CD4-positive, alpha-beta T cell treated with Interleukin-17A for 1 hour (primary cell): ENCODE results near the gene GALNTL6.
"Not testable (repeated sequence)": the region's sequence is repeated elsewhere in the genome, so short reads cannot be mapped to it uniquely, and the experiment has no call there.

Experiments
- DNase-seq: peaks from one replicate; pipeline ENCODE4 v3.0.0-alpha.2; 2020

GALNTL6 gene

GRCh38 chr4:172998527-172999469 lies 1185.6 kb downstream of the GALNTL6 start:
- DNase-seq: no peak

DNA sequence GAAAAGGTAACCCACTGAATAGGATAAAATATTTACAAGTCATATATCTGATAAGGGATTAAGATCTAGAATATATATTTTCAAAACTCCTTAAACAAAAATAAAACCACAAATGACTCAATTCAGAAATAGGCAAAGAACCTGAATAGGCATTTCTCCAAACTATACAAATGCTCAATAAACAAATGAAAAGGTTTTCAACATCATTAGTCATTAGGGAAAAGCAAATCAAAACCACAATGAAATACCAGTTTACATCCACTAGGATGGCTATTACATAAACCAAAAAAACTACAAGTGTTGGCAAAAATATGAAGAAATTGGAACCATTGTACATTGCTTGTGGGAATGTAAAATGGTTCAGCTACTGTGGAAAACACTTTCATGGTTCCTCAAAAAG lies 1188.4 kb downstream of the GALNTL6 start:
- DNase-seq: no peak

DNA sequence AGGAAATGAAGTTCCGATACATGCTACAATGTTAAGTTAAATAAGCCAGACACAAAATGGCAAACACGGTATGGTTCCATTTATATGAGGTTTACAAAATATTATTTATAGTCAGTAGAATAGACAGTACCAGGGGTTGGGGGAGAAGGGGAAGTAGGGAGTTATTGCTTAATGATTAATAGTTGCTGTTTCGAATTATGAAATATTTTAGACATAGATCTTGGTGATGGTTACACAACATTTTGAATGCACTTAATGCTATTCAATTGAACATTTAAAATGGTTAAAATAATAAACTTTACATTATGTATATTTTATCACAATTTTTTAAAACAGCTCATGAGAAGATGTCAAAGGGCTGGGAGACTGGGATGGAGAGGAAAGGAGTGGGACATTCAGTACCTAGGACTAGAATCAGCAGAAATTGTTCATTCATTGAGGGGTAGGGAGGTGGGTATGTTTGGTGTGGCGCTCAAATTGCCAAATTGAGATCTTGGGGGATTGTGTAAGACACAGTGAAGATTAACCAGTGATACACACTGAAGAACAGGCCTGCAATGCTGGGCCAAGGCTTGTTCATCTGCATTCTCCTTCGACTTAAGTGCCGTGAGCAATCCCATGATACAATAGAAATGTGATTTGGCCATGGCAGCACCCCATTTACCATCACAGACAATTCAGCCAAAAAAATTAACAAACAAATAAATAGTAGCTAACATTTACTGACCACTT lies 1189.8 kb downstream of the GALNTL6 start:
- DNase-seq: no peak

GRCh38 chr4:173005912-173006633 lies 1192.9 kb downstream of the GALNTL6 start:
- DNase-seq: no peak

DNA sequence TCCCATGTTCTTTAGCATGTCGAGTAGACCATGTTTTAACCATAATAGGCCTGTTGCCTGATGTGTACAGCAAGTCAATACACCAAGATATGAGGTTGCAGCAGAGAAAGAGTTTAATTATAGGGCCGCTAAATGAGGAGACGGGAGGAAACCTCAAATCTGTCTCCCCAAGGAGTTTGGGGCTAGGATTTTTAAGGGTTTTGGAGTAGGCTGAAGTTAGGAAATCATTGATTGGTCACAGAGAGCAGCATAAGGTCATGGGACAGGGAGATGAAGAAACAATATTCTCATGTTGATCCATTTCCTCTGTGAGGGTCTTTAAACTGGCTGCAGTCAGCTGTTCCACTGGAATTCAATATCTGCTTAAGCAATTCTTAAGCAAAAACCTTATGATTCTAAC lies 1195.2 kb downstream of the GALNTL6 start:
- DNase-seq: no peak

- no peak for DNase-seq
Observed at GRCh38 chr4:173009129-173009823, 1196.1 kb downstream of the GALNTL6 start.

DNA sequence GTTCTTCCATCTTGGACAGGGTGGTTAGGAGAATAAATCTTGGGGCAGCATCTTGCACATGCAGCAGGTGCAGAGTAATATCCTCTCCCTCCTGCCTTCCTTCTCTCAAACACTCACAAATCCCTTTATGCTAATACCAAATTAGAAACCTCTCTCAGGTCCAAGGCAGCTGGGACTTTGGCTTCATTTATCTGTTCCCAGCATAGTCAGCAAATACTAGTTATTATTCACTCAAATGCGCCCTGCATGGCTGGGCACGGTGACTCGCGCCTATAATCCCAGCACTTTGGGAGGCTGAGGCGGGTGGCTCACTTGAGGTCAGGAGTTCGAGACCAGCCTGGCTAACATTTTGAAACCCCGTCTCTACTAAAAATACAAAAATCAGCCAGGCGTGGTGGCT lies 1199.4 kb downstream of the GALNTL6 start:
- no peak for DNase-seq

DNA sequence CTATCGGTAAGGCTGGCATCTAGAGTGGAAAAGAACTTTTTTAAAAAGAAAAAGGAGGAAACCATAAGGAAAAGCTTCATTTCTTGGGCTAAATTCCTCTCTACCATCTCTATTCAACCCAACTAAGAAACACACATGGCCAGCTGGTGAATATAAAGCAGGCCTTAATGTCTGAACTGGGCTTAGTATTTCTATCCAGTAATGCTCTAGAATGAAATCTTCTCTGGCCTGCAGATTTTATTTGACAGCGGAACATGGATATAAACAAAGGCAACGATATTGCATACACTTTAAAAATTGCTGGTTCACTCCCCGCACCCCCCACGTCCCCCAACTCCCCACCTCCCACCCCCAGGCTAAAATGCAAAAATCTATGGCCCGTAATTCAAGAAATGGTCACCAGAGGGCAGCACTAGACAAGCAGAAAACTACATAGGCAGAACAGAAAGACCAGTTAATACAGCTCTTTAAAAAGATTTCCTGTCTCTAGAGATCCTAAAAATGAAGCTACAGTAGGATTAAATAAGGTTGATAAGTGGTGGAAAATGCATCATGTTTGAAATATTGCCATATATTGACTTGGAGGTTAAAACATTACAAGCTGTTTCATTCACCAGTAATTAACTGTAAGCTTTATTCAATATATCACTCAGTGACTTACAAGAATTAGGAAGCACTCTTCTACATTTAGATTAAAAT lies 1200.2 kb downstream of the GALNTL6 start:
- DNase-seq: peak; percentile 66

DNA sequence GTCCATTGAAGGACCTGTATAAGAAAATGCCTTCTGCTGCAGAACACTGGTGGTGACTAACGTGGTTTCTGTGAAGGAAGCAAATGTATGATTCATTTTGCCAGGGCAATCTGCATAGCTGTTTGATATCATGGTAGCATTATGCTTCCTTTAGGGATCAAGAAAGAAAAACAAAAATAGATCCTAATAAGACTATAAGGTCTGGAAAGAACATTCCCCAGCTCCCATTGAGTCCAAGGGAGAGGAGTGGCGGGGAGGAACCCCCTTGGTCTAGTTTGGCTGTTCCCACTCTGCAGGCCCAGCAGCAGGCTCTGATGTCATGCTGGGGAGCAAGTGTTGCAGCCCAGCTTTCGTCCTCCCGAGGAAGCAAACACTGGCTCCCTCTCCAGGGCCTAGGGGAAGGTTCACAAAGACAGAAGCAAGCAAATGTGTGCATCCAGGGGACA lies 1200.9 kb downstream of the GALNTL6 start:
- no peak for DNase-seq

GRCh38 chr4:173014836-173015235 lies 1201.6 kb downstream of the GALNTL6 start:
- DNase-seq: no peak

GRCh38 chr4:173017802-173018201 lies 1204.6 kb downstream of the GALNTL6 start:
- DNase-seq: no peak

DNA sequence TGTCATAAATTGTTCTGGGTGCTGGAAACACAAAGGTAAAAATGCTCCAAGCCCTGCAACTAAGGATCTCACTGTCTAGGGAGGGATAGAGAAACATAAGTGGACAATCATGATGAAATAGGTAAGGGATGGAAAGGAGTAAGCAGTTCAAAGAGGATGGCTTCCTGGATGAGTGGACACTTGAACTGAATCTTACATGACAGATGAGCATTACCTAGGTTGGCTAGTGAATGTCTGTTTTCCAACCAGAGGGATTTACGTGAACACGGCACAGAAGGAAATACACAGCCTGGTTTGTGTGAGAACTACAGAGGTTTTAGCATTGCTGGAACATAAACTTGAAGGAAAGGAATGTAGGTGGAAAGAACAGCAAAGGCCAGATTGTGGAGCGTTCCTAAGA lies 1205.2 kb downstream of the GALNTL6 start:
- no peak for DNase-seq

DNA sequence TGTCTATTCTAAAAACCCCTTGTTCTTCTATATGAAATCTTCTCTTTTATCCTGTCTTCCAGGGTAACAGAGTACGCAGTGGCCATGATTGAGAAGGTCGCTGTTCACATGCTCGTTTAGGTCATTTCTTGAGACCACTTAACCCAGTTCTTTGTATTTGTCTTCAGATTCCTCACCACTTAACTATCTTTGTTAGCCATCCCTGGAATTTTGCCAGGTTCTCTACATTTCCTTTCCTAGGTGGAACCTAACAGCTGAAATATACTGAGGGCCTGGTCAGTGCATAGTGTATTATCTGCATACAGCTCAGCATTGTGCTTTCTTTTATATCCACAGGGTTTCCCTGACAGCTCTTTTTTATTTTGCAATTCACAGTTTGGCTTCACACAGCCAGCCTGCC lies 1206.5 kb downstream of the GALNTL6 start:
- no peak for DNase-seq

DNA sequence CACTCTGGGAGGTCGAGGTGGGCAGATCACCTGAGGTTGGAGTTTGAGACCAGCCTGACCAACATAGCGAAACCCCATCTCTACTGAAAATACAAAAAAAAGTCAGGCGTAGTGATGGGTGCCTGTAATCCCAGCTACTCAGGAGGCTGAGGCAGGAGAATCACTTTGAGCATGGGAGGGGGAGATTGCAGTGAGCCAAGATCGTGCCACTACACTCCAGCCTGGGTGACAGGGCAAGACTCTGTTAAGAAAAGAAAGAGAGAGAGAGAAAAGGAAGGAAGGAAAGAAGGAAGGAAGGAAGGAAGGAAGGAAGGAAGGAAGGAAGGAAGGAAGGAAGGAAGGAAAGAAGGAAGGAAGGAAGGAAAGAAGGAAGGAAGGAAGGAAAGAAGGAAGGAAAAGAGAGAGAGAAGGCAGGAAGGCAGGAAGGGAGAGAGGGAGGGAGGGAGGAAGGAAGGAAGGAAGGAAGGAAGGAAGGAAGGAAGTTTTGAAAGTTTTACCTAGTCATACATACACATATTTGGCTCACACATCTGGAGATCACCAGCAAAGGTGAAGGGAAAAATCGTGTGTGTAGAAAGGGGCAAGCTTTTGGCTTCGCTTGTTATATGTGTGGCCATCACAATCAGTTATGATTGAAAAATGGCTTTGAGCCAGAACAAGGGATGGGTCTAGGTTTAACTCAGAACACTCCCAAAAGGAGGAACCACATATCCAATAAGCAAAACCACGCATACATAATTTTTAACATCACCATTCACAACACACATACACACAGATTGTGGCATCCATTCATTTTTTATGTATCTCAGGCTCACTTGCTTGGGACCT lies 1208.8 kb downstream of the GALNTL6 start:
- DNase-seq: not testable (repeated sequence)

GRCh38 chr4:173024203-173024602 lies 1211.0 kb downstream of the GALNTL6 start:
- no peak for DNase-seq

- peak; percentile 54 for DNase-seq
Observed at GRCh38 chr4:173025131-173025530, 1211.9 kb downstream of the GALNTL6 start.

GRCh38 chr4:173037242-173037641 lies 1224.0 kb downstream of the GALNTL6 start:
- DNase-seq: no peak

GRCh38 chr4:173038192-173038896 lies 1225.1 kb downstream of the GALNTL6 start:
- no peak for DNase-seq

GRCh38 chr4:173039617-173040577 lies 1226.7 kb downstream of the GALNTL6 start:
- DNase-seq: no peak
